ENCODE results near the gene GABRG3.
A peak's percentile ranks its signal among the peaks of the same experiment; 100 is the strongest.
"Not testable (repeated sequence)": the region's sequence is repeated elsewhere in the genome, so short reads cannot be mapped to it uniquely, and the experiment has no call there.

Gene GABRG3

DNA sequence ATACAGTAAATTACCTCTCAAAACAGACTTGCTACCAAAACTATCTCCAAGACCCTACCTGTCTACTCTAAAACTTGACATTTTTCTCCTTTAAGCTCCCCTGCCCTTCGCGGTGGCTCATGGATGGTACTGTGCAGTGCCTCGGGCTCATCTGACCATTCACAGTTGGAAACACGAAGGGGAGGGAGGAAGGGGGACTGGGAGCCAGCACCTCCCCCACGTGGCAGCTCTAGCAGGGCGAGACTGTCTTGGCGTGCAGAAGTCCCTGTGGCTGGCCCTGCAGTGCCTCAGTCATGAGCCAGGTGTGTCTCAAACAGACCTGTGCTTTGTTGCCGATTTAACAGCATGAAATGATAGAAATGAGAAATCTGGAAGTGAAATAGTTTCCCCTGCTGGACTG lies 372.0 kb downstream of the GABRG3 start:
- no peak for DNase-seq (ENCODE audit: low spot score)

DNA sequence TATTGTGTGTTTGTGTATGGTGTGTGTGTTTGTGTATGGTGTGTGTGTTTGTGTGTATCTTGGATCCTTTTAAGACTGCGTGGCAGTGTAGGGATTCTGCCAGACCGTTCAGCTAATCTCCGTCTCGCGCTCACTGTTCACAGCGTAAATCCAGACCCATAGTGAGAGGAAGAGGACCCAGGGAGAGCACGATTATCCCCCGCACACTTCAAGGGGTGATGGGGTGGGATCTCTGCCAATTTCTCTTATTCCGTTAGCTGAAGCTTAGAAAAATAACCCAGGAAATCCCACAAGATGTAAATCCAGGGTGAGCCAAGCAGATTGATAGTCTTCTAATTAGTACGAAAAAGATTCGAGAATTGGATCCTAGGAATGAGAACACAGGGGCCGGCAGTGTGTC lies 381.2 kb downstream of the GABRG3 start:
- no peak for DNase-seq (ENCODE audit: low spot score)

DNA sequence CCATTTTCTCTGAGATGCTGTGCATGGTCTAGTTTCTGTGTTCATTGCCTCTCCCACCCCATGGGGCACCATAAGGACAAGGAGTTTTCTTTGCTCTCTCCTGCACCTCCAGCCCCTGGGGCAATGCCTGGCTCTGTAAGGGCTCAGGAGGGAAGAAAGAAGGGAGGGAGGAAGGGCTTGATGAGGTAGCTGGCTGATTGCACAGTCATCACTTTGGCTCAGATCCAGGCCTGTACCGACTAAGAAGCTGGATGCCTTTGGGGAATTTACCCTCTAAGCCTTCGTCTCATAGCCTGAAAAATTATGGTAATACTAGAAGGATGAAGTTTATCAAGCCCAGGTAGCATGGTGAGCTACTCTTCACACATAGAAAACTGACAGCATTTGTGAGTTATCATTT lies 382.9 kb downstream of the GABRG3 start:
- no peak for DNase-seq (ENCODE audit: low spot score)

DNA sequence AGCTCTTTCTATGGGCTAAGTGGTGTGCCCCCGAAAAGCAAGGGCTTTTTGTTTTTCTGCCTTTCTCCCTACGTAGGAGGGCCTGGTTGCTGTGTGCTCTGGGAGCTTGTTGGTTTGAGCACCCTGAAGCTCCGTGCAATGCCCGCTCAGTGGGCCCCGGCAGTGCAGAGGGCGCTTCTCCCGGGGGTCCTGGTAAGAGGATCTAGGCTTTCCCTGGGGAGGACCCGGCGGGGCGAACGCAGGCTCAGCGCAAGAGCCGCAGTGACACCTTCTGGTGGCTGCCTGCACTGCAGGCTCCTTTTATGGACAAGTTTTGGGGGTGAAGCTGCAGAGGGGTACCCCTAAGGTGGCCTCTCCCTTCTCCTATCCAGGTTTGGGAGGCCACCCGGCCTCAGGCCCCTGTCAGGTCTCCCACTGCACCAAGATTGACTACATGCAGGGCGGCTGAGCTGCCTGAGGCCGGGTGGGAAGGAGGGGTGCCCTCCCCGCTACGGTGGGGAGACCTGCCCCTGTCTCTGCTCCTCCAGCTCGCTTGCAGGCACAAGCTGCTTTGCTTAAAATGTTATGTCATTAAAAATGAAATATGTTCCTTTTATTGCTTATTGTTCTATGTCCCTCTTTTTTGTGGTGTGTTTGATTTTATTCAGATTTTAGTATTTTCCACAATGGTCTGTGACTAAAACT lies 387.9 kb downstream of the GABRG3 start:
- DNase-seq (ENCODE audit: low spot score), result peak; percentile 18

DNA sequence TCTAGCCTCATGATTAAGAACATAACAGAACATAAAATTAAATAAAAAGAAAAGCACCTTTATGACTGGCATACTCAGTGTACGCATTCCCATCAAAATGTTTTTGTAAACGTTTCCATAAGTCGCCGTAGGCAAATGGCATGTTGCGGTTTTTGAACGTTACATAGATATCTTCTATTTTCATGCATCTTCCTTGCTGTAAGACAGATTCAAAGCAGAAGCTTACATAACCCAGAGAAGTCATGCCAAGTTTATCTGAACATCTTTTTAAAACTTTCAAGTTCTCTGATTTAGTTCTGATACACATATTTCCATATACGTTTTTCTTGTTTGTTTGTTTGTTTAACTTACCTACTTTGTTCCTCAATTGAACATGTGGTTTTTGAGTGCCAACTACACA lies 388.6 kb downstream of the GABRG3 start:
- no peak for DNase-seq (ENCODE audit: low spot score)

DNA sequence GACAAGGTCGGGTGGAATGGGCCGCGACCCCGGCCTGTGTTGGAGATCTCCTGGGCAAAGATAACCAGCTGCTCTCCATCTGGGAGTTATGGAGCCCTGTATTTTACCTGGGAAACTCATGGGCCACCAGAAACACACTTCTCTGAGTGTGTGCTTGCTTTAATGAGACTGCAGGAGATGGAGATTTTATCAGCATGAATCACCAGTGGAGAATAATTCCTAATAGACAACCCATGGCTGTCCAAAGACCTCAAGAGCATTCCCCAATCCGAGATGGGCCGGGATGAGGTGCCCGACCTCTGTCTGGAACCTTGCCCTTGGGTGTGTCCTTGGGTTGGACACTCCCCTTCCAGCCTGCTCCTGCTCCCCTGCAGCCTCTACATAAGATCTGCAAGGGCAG lies 389.3 kb downstream of the GABRG3 start:
- no peak for DNase-seq (ENCODE audit: low spot score)

DNA sequence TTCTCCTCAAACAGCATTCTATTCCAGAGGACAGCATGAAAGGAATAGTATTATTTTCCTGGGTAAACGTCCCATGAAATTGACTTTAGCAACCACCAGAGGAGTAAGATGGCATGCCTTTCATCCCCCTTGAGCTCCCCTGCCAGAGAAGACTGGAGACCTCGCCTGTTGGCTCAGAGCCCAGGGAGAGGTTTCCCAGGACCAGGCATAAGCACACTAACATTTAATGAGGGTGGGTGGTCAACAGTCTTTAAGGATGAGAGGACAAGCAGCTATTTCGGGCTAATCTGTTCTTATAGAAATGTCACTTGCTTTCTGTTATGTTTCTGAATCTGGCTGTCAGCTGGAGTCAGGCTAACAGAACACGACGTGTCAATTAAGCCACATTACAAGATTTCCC lies 390.5 kb downstream of the GABRG3 start:
- no peak for DNase-seq (ENCODE audit: low spot score)

DNA sequence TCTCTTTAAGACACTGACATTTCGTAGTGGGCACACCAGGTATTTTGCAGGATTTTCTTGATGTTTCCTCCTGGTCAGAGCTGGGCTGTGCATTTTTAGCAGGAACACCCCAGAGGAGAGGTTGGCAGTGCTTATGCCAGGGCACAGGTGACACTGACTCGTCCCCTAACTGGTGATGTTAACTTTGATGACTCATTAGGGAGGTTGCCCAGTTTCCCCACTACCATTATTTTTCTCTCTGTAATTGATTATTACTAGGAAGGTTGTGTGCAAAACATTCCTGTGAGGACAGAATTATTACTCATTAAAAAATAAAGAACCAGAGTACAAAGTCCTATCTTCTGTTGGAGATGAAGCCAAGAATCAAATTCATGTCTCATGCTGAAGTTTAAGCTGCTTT lies 394.5 kb downstream of the GABRG3 start:
- DNase-seq (ENCODE audit: low spot score), result no peak

DNA sequence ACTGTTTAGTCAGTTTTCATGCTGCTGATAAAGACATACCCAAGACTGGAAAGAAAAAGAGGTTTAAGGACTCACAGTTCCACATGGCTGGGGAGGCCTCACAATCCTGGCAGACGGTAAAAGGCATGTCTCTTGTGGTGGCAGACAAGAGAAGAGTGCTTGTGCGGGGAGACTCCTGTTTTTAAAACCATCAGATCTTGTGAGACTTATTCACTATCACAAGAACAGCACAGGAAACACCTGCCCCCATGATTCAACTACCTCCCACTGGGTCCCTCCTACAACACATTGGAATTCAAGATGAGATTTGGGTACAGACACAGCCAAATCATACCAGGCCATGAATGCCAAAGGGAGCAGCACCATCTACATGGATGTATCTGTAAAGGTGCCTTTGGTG lies 406.4 kb downstream of the GABRG3 start:
- DNase-seq (ENCODE audit: low spot score), result not testable (repeated sequence)

DNA sequence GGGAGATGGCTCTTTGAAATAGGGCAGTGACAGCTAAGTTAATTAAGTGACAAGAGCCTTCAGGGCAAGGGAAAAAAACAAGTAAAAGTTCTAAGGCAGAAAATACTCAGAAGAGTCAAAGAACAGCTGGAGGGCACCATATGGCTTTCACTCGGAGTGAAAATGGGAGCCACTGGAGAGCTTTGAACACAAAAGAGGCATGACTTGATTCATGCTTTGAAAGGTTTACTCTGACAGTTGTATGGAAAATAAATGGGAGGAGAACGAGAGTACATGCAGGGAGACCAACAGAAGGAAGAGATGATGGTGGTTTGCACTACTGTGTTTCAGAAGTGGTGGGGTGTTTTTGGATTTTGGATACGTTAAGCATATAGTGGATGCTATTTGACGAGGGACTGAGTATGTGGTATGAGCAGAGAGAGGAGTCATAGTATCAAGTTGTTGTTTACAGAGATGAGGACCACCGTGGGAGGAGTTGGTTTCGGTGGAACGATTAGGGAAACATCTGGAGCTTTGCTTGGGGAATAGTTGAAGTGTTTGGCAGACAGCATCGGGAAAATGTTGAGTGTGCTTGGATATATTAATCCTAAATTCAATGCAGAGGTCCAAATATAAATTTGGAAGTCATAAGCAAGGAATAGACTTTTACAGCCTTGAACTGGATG lies 411.5 kb downstream of the GABRG3 start:
- DNase-seq (ENCODE audit: low spot score), result no peak

DNA sequence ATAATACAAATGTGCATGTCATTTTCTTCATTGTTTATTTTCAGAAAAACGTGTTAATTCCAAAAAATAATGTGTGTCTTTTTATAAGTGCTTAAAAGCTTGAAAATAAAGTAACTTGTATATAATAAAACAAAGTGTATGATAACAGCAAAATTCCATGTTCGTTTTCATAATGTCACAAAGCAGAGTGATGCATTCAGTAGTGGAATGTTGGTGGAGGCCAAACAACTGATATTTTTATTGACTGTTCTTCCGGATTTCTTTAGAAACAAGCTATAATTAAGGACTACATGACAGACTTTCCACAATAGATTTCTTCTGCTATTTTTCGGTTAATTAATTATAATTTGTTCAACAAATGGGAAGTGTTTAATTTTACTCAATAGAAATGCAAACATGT lies 412.7 kb downstream of the GABRG3 start:
- DNase-seq (ENCODE audit: low spot score), result no peak

DNA sequence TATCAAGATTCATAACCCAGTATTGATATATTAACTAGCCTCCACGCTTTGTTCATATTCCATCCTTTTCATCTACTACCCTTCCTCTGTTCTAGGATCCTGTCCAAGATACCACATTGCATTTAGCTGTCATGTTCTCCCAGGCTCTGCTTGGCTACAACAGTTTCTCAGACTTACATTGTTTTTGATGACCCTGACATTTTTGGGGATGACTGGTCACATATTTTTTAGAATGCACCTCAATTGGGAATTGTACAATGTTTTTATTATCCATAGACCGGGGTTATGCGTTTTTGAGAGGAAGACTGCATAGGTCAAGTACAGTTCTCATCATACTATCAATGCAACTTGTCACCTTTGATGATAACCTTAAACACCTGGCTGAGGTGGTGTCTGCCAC lies 421.2 kb downstream of the GABRG3 start:
- no peak for DNase-seq (ENCODE audit: low spot score)

DNA sequence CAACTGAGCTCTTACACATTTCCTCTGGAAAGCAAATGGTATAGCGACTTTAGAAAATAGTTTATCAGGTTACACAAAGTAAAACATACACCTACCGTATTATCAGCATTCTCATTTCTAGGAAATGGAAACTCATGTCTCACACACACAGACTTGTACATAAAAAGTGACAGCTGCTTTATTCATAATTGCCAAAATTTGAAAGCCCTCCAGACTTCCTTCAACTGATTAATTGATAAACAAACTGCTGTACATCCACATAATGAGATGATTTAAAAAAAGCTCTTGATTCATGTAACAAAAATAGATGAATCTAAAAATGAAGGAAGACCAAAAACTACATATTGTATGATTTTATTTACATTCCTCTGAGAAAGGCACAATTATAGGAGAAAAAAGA lies 425.5 kb downstream of the GABRG3 start:
- no peak for DNase-seq (ENCODE audit: low spot score)

DNA sequence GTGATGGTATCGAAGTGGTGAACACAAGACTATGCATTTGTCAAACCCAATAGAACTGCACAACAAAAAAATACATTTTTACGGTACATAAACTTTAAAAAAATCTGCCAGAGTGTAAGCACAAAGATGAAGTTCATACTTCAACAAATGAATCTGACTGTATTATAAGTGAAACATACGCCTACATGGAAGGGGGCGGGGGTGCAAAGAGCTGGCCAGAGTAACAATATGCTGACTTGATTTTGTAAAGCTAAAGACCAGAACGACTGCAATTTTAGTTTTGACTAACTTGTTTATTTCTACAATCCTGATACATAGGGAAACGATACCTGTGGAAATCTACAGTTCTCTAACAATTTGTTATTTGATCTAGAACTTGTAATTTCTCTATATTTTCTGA lies 426.0 kb downstream of the GABRG3 start:
- DNase-seq (ENCODE audit: low spot score), result no peak

DNA sequence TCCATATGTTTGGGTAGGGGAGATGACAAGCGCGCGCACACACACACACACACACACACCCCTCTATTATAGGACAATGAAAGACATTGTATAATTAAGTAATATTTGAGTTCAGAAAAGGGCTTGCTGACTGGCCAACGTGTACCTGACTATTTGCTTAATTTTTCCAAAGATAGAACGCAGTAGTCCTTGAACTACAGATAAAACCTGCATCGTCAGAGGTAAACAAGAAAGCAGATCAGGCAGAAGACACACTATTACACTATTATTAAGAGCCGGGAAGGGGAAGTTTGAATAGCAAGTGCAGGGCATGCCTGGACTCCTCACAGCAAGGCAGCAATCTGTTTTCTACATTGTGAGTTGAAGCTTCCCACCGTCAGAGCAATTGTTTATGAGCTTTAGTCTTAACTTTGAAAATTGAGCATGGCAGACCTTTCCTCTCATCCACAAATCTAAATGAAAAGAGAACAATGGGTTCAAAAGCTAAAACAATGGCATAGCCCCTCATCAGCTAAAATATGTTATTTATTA lies 427.7 kb downstream of the GABRG3 start:
- DNase-seq (ENCODE audit: low spot score), result no peak

DNA sequence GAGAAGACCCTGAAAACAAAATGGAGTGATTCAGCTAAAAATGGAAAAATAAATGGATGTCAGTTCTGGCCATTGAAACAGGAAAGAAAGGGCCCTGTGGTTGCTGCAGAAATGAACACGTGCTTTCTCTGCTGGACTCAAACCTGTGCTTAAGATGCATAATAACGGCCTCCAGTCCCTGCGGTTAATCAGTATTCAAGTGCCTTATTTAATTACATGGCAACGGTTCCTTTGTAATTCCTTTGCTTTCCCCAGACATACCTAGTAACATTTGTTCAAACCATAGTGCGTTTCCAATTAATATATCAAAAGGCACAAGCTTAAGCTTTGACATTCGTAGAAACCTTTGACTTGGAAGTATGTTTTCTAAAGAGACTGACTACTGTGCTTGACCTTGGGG lies 428.3 kb downstream of the GABRG3 start:
- DNase-seq (ENCODE audit: low spot score), result no peak

DNA sequence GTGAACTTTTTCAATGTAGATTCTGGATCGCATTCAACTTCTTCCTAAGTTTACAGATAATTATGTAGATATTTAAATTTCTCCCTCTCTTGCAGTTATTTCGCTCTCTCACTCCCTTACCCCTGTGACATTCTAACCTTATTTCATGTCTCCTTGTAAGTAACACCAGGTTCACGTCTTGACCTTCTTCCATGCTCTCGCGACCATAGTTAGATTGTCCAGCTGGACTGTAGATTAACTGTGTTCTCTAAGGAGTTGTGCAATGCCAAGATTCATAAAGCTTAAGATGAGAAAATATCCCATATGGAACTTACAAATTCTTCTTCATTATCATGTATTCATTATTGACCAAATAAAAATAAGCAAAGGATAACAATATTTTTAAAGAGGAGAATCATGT lies 430.5 kb downstream of the GABRG3 start:
- no peak for DNase-seq (ENCODE audit: low spot score)

DNA sequence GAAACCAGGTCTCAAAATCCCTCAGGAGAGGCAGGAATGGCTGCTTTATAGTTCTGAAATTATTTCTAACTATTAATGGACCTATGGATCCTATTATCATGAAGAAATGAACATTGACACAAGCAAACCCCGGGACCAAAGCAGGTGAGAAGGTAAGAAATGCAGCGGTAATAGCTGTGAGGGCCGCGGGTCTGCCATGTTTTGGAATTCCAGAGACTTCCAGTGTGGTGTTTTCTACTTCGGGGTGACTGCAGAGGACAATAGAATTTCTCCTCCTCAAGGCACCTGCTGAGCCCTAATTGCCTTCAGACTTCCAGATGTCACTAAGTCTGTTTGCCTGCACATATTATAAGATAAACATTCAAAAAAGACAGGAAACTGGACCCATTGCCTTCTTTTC lies 437.4 kb downstream of the GABRG3 start:
- DNase-seq (ENCODE audit: low spot score), result no peak

DNA sequence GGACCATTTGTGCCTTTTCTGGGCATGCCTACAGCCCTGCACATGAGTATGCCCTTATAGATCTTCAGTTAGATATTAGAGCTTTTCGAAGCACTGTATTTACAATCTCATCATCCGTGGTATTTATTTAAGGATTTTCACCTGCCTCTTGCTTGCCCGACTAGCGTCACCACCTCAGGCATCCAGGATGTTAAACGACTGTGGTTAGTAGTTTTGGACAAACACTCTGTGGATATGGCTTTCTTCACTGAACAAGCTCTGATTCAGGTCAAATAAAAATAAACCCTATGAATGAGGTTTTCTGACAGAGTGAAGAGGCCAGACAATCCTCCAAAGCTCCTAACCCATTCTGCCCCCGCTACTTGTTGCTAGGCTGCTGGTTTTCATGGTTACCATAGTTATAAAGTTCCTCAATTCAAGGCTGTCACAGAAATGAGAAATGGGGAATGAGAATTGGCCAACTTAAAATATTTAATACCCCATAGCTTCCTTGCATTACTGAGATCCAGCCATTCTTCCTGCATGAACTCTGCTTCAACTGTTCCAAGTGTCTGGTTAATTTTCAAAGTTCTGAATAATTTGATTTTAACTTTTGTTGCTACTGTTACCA lies 440.1 kb downstream of the GABRG3 start:
- DNase-seq (ENCODE audit: low spot score), result no peak

DNA sequence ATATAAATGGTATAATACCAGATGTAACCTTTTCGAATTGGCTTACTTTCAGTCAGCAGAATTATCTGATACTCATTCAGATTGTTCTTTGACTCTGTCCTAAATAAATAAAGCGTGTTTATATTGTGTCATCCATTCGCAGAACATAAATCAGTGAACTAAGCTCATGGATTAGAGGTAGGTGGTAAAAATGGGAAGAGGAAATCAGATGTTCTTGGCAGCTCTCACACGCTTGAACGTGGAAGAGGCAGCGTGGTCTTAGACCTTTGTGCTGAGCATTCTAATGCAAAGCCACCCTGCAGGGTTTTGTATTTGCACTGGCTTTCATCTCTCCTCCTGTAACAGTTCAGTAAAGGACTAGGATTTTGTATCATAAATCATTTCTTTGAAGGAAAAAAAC lies 441.4 kb downstream of the GABRG3 start:
- DNase-seq (ENCODE audit: low spot score), result no peak

DNA sequence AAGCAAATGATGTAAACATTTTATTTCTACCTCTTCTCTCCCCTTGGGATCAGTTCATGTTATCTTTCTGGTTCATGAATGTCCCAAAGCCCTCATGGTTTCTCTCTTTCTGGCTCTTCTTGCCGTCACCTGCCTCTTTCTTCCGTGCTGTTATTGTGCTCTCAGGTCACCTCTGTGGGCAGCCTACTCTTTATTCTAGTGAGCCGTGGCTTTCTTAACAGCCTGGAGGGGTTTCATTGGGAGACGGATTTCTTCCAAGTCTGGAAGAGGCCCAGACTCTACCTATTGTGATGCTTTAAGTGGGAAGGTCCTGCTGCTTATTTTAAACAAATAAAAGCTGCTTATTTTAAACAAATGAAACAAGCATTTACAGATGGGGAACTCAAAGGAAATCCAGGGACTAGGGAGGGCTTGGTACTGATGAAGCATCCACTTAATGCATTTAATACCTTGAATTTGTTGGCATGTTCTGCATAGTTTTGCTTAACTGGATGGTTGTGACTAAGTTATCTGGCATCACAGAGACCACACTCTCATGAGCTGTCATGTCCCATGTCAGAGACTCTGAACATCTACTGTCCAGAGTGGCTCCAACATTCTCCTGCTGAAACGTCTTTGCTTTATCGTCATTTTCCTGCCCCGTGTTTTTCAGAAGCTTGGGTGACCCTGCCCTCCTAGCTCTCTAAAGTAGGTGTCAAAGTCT lies 443.3 kb downstream of the GABRG3 start:
- no peak for DNase-seq (ENCODE audit: low spot score)

DNA sequence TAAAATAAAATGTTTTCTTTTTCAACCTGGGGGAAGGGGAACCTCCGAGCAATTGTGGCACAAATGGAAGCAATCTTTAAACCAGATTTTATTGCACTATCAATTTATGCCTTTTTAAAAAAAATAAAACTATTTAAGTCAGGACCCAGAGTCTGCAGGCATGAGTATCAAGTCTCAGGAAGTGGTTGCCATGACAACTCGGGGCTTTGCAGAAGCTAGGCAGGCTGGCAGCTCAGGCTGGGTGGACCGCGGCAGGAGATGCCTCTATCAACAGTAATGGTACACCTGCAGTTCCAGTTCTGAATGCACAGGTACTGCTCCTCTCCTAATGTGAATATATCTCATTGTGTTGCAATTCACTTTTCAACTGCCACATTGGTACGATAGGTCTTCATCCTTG lies 447.7 kb downstream of the GABRG3 start:
- no peak for DNase-seq (ENCODE audit: low spot score)

DNA sequence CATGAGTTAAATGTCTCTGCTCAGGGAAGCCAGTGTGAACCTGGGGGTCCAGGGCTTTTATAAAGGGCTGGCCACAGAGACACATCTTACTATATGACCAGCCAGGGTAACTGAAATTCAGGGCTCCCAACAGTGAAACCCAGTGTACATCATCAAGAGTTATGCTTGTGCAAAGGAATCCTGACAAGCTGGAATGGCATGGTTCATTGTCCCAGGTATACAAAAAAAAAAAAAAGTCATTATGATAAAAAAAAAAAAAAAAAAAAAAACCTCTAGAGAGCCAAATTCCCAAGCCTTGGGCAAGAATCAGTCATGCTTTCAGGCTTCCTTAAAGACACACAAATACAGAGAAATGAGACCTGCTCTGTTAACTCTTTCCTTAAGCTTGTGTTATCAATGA lies 452.0 kb downstream of the GABRG3 start:
- DNase-seq (ENCODE audit: low spot score), result no peak
